HepG2 (cell line): Measurements from ENCODE around the gene CCDC148. TPM values are rescaled to one million over a fixed set of nuclear protein-coding genes. Genes with fewer than 3 reads are reported as not detected.

Experiments used
- ATAC-seq: fragments of 200-7000 bp; cut with Tn5 transposase; 3 replicates; pipeline ENCODE4 v1.9.1; 2020; ENCODE audit warnings: mild to moderate bottlenecking, moderate library complexity
- BruUV-seq: library from RNA; stranded (reverse); fragments of 400-500 nt; replicated peaks from 2 replicates; lab custom pipeline; 2021; lab: Mats Ljungman, UMichigan
- CTCF ChIA-PET: fragments of 300-600 bp; formaldehyde crosslinking; extraction: SDS; loops from one replicate; lab custom pipeline; 2021; ENCODE audit warnings: low total read pairs, inconsistent platforms, low intra/inter-chr PET ratio; lab: Yijun Ruan, JAX
- POLR2A ChIA-PET: fragments of 350-600 bp; sonication (Branson Sonifier 250); formaldehyde crosslinking; loops from one replicate; lab custom pipeline; 2020; ENCODE audit warnings: antibody characterized with exemption, inconsistent platforms; lab: Yijun Ruan, JAX
- DNase-seq: peaks from one replicate; pipeline ENCODE4 v3.0.0-alpha.2; 2015; ENCODE audit warnings: low spot score
- FAIRE-seq: peaks from 3 replicates; lab custom pipeline; 2011; peaks lifted over from hg19 to GRCh38; lab: Jason Lieb, UNC
- H2AFZ ChIP-seq: one replicate; pipeline ENCODE4 v1.6.1; 2011; ENCODE audit warnings: low read length, inconsistent platforms
- H3K27ac ChIP-seq: fragments of 300-600 bp; 3 replicates; pipeline ENCODE4 v1.8.0; 2011; ENCODE audit warnings: mixed run types, mild to moderate bottlenecking, mixed read lengths, low read length, inconsistent platforms; ENCODE audit not compliant: insufficient read depth; ENCODE audit errors: extremely low read length
- H3K27me3 ChIP-seq, 2 experiments: fragments of 200-600 bp in 1 of 2; 2 replicates in 1 of 2; 3 replicates in 1 of 2; pipeline versions ENCODE4 v1.6.0 to v1.8.0; 2011; ENCODE audit warnings: low read length in 2 of 2, mild to moderate bottlenecking in 2 of 2, moderate library complexity in 2 of 2, inconsistent platforms in 1 of 2; ENCODE audit not compliant: insufficient read depth in 2 of 2, control insufficient read depth in 1 of 2
- H3K36me3 ChIP-seq, 2 experiments: fragments of 200-600 bp in 1 of 2; replicated peaks in 1 of 2; 2 replicates in 1 of 2; 3 replicates in 1 of 2; pipeline versions ENCODE4 v1.5.1 to v1.8.0; 2011; ENCODE audit warnings: low read length in 2 of 2, inconsistent platforms in 1 of 2; ENCODE audit not compliant: insufficient read depth in 2 of 2, control insufficient read depth in 1 of 2
- H3K4me1 ChIP-seq: 2 replicates; pipeline ENCODE4 v1.5.1; 2012; ENCODE audit warnings: low read length, inconsistent platforms; ENCODE audit not compliant: insufficient read depth
- H3K4me2 ChIP-seq: 2 replicates; pipeline ENCODE4 v1.6.0; 2011; ENCODE audit warnings: low read depth, low read length, inconsistent platforms
- H3K4me3 ChIP-seq, 3 experiments: fragments of 200-600 bp in 1 of 3; sonication (generic), shearing (Covaris generic) in 1 of 3; replicated peaks in 1 of 3; 2 replicates each; pipeline ENCODE4 v1.5.1; 2011 to 2016; ENCODE audit warnings: low read length in 3 of 3, inconsistent platforms in 2 of 3, low read depth in 2 of 3, mild to moderate bottlenecking in 2 of 3, control low read depth in 1 of 3, mixed read lengths in 1 of 3; ENCODE audit not compliant: insufficient read depth in 1 of 3
- H3K79me2 ChIP-seq: one replicate; pipeline ENCODE4 v1.6.1; 2011; ENCODE audit warnings: low read length, inconsistent platforms; ENCODE audit not compliant: insufficient read depth
- H3K9ac ChIP-seq: 2 replicates; pipeline ENCODE4 v1.6.0; 2011; ENCODE audit warnings: mild to moderate bottlenecking, low read depth, low read length, inconsistent platforms; ENCODE audit not compliant: insufficient read depth
- H3K9me3 ChIP-seq: 2 replicates; pipeline ENCODE4 v1.5.1; 2012; ENCODE audit warnings: mild to moderate bottlenecking, low read length
- H4K20me1 ChIP-seq: 2 replicates; pipeline ENCODE4 v1.6.0; 2011; ENCODE audit warnings: inconsistent platforms, mild to moderate bottlenecking, low read length, moderate library complexity; ENCODE audit not compliant: insufficient read depth
- MBNL3 ChIP-seq: fragments of 250-450 bp; sonication (Bioruptor Pico); conservative IDR thresholded peaks from 2 replicates; pipeline ENCODE4 v1.8.0; 2022; ENCODE audit warnings: mild to moderate bottlenecking, inconsistent platforms
- SP5 ChIP-seq: IDR thresholded peaks from 2 replicates; pipeline ENCODE4 v1.6.1; 2016; ENCODE audit warnings: low read depth, borderline replicate concordance
- SRF ChIP-seq: IDR thresholded peaks from 2 replicates; pipeline ENCODE4 v1.6.1; 2011; ENCODE audit warnings: mild to moderate bottlenecking, low read depth, low read length, moderate library complexity
- ZBTB7B ChIP-seq: sonication (generic); formaldehyde crosslinking; IDR thresholded peaks from 2 replicates; pipeline ENCODE4 v1.4.0; 2020; ENCODE audit warnings: missing genetic modification reagents
- ZNF12 ChIP-seq: sonication (generic); formaldehyde crosslinking; IDR thresholded peaks from 2 replicates; pipeline ENCODE4 v1.5.0; 2020; ENCODE audit warnings: missing genetic modification reagents
- ZNF138 ChIP-seq: sonication (generic); formaldehyde crosslinking; IDR thresholded peaks from 2 replicates; pipeline ENCODE4 v1.5.0; 2020; ENCODE audit warnings: mild to moderate bottlenecking, low read depth, missing genetic modification reagents
- ZNF317 ChIP-seq: sonication (generic); formaldehyde crosslinking; IDR thresholded peaks from 2 replicates; pipeline ENCODE4 v1.5.0; 2020; ENCODE audit warnings: mild to moderate bottlenecking, missing genetic modification reagents
- ZNF720 ChIP-seq: sonication (generic); formaldehyde crosslinking; IDR thresholded peaks from 2 replicates; pipeline ENCODE4 v1.4.0; 2020; ENCODE audit warnings: missing genetic modification reagents
- ZNF749 ChIP-seq: sonication (generic); formaldehyde crosslinking; IDR thresholded peaks from 2 replicates; pipeline ENCODE4 v1.8.0; 2022; ENCODE audit warnings: mild to moderate bottlenecking, missing genetic modification reagents, moderate library complexity, borderline replicate concordance
- WGBS: methylation state at CpG from one replicate; pipeline ENCODE4 v1.1.6; 2017; ENCODE audit warnings: low lambda C conversion rate; 5-methylcytosine and 5-hydroxymethylcytosine counted together
- in situ Hi-C: cut with HindIII; loops from 2 replicates; pipeline ENCODE4 v1.10.0; 2017; ENCODE audit warnings: low pct_unique_long_range_greater_than_20kb; ENCODE audit not compliant: extremely low pct_ligation_motif_present
- intact Hi-C: fragments of 100-400 bp; cut with micrococcal nuclease; formaldehyde crosslinking; loops from one replicate; pipeline ENCODE4 v1.10.0; 2022; ENCODE audit not compliant: unreplicated experiment
- polyA plus RNA-seq, 8 experiments: library from polyadenylated mRNA; depleted of rRNA in 3 of 8; stranded (reverse) in 7 of 8; unstranded in 1 of 8; fragments of >200 nt; fragmentation: Illumina TruSeq in 4 of 8; extraction: Trizol in 4 of 8; gene quantifications; 2 replicates each; pipeline versions ENCODE4 v1.2.1 to v1.2.3, GENCODE V29; 2011 to 2016; ENCODE audit warnings: low read depth in 4 of 8, missing spikeins in 1 of 8, mixed read lengths in 1 of 8; ENCODE audit not compliant: insufficient read depth in 1 of 8
- total RNA-seq, 5 experiments: library from RNA; depleted of rRNA; stranded (reverse); fragments of >200 nt; fragmentation: Illumina TruSeq; extraction: Trizol; gene quantifications; 2 replicates each; pipeline ENCODE4 v1.2.3, GENCODE V29; 2016; ENCODE audit warnings: low read depth in 1 of 5
- TF ChIP-seq, protein P1 (sequence below): sonication (generic); formaldehyde crosslinking; IDR thresholded peaks from 2 replicates; pipeline ENCODE4 v1.5.0; 2020; ENCODE audit warnings: missing genetic modification reagents
- TF ChIP-seq, protein P2 (sequence below): sonication (generic); formaldehyde crosslinking; IDR thresholded peaks from 2 replicates; pipeline ENCODE4 v1.4.0; 2020; ENCODE audit warnings: missing genetic modification reagents, borderline replicate concordance
- TF ChIP-seq, protein P3 (sequence below): sonication (generic); formaldehyde crosslinking; IDR thresholded peaks from 2 replicates; pipeline ENCODE4 v1.4.0; 2020; ENCODE audit warnings: missing genetic modification reagents, borderline replicate concordance
- TF ChIP-seq, protein P4 (sequence below): sonication (generic); formaldehyde crosslinking; IDR thresholded peaks from 2 replicates; pipeline ENCODE4 v1.8.1; 2022; ENCODE audit warnings: low read depth, mild to moderate bottlenecking, missing genetic modification reagents
- TF ChIP-seq, protein P5 (sequence below): sonication (generic); formaldehyde crosslinking; IDR thresholded peaks from 2 replicates; pipeline ENCODE4 v1.5.0; 2020; ENCODE audit warnings: mild to moderate bottlenecking, missing genetic modification reagents

Gene CCDC148
- total and polyA plus RNA-seq, 2 of the 13 experiments (the other 11 are each of a cell fraction or from before 2014, with no cell fraction given): 0.30 to 0.49 TPM

DNA sequence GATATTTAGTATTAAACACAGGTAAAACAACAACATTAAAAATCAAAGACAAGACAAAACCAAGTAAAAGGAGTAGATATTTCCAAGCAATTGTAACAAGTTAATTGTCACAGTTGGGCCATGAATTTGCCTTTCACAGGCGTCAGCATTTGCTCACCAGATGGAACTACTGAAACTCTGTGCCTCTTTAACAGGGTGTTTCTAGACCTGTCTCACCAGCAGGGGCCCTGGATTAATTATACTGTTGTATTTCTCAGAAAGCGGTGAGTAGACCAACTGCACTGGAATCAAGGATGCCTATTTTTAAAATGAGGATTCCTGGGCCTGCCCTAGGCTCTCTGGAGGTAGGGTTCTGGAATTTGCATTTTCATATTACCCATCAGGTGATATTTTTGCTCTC, 262.3 kb downstream of the CCDC148 start:
- CTCF ChIA-PET: no interaction called here
- TF ChIP-seq SP5 (CRISPR knock-in tag) (no peak), MBNL3 (CRISPR knock-in tag) (no peak), ZNF749 (CRISPR knock-in tag) (no peak), ZNF12 (CRISPR knock-in tag) (no peak), ZNF317 (CRISPR knock-in tag) (no peak), ZNF138 (CRISPR knock-in tag) (no peak), SRF (no peak), ZBTB7B (CRISPR knock-in tag) (no peak), ZNF720 (CRISPR knock-in tag) (no peak)
- TF ChIP-seq, protein P1, sequence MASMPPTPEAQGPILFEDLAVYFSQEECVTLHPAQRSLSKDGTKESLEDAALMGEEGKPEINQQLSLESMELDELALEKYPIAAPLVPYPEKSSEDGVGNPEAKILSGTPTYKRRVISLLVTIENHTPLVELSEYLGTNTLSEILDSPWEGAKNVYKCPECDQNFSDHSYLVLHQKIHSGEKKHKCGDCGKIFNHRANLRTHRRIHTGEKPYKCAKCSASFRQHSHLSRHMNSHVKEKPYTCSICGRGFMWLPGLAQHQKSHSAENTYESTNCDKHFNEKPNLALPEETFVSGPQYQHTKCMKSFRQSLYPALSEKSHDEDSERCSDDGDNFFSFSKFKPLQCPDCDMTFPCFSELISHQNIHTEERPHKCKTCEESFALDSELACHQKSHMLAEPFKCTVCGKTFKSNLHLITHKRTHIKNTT: no peak
- TF ChIP-seq, protein P2, sequence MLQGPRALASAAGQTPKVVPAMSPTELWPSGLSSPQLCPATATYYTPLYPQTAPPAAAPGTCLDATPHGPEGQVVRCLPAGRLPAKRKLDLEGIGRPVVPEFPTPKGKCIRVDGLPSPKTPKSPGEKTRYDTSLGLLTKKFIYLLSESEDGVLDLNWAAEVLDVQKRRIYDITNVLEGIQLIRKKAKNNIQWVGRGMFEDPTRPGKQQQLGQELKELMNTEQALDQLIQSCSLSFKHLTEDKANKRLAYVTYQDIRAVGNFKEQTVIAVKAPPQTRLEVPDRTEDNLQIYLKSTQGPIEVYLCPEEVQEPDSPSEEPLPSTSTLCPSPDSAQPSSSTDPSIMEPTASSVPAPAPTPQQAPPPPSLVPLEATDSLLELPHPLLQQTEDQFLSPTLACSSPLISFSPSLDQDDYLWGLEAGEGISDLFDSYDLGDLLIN: no peak
- TF ChIP-seq, protein P3, sequence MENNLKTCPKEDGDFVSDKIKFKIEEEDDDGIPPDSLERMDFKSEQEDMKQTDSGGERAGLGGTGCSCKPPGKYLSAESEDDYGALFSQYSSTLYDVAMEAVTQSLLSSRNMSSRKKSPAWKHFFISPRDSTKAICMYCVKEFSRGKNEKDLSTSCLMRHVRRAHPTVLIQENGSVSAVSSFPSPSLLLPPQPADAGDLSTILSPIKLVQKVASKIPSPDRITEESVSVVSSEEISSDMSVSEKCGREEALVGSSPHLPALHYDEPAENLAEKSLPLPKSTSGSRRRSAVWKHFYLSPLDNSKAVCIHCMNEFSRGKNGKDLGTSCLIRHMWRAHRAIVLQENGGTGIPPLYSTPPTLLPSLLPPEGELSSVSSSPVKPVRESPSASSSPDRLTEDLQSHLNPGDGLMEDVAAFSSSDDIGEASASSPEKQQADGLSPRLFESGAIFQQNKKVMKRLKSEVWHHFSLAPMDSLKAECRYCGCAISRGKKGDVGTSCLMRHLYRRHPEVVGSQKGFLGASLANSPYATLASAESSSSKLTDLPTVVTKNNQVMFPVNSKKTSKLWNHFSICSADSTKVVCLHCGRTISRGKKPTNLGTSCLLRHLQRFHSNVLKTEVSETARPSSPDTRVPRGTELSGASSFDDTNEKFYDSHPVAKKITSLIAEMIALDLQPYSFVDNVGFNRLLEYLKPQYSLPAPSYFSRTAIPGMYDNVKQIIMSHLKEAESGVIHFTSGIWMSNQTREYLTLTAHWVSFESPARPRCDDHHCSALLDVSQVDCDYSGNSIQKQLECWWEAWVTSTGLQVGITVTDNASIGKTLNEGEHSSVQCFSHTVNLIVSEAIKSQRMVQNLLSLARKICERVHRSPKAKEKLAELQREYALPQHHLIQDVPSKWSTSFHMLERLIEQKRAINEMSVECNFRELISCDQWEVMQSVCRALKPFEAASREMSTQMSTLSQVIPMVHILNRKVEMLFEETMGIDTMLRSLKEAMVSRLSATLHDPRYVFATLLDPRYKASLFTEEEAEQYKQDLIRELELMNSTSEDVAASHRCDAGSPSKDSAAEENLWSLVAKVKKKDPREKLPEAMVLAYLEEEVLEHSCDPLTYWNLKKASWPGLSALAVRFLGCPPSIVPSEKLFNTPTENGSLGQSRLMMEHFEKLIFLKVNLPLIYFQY (CRISPR knock-in tag): no peak
- TF ChIP-seq, protein P4, sequence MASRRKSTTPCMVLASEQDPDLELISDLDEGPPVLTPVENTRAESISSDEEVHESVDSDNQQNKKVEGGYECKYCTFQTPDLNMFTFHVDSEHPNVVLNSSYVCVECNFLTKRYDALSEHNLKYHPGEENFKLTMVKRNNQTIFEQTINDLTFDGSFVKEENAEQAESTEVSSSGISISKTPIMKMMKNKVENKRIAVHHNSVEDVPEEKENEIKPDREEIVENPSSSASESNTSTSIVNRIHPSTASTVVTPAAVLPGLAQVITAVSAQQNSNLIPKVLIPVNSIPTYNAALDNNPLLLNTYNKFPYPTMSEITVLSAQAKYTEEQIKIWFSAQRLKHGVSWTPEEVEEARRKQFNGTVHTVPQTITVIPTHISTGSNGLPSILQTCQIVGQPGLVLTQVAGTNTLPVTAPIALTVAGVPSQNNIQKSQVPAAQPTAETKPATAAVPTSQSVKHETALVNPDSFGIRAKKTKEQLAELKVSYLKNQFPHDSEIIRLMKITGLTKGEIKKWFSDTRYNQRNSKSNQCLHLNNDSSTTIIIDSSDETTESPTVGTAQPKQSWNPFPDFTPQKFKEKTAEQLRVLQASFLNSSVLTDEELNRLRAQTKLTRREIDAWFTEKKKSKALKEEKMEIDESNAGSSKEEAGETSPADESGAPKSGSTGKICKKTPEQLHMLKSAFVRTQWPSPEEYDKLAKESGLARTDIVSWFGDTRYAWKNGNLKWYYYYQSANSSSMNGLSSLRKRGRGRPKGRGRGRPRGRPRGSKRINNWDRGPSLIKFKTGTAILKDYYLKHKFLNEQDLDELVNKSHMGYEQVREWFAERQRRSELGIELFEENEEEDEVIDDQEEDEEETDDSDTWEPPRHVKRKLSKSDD: no peak
- TF ChIP-seq, protein P5, sequence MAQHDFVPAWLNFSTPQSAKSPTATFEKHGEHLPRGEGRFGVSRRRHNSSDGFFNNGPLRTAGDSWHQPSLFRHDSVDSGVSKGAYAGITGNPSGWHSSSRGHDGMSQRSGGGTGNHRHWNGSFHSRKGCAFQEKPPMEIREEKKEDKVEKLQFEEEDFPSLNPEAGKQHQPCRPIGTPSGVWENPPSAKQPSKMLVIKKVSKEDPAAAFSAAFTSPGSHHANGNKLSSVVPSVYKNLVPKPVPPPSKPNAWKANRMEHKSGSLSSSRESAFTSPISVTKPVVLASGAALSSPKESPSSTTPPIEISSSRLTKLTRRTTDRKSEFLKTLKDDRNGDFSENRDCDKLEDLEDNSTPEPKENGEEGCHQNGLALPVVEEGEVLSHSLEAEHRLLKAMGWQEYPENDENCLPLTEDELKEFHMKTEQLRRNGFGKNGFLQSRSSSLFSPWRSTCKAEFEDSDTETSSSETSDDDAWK (CRISPR knock-in tag): no peak

More for the DNA sequence above, 262.3 kb downstream of the CCDC148 start:
- in situ Hi-C loops (no loop called here), intact Hi-C loops (no loop called here)
- Histone ChIP-seq H3K4me2 (no peak overlapping the region), H3K9ac (no peak overlapping the region), H2AFZ (no peak overlapping the region), H3K79me2 (no peaks in the 10 kb centered on the region), H3K4me1 (peaks cover 71% of the 10 kb centered on the region), H3K27me3 (no peaks in the 10 kb centered on the region), H3K27ac (no peak overlapping the region), H3K9me3 (no peaks in the 10 kb centered on the region), H3K4me3 (no peak overlapping the region), H3K36me3 (no peaks in the 10 kb centered on the region), H4K20me1 (no peaks in the 10 kb centered on the region)
- no TSS peak for BruUV-seq
- POLR2A ChIA-PET: no interaction called here
- 97% methylated on average over 2 of the region's 2 CpGs for WGBS
- FAIRE-seq (no peak), DNase-seq (no peak), ATAC-seq (no peak)
